HG02759 (cell line): ENCODE data around the gene GNA14.
"Not testable (repeated sequence)": the region's sequence is repeated elsewhere in the genome, so short reads cannot be mapped to it uniquely, and the experiment has no call there.

Experiments
- ATAC-seq: cut with Tn5 transposase; IDR thresholded peaks from one replicate; pipeline ENCODE4 v1.9.1; 2021; ENCODE audit warnings: mild to moderate bottlenecking, moderate library complexity; ENCODE audit not compliant: unreplicated experiment

Gene GNA14

GRCh38 chr9:77421506-77422265 is 226.4 kb downstream of the GNA14 start:
- ATAC-seq = no peak

DNA sequence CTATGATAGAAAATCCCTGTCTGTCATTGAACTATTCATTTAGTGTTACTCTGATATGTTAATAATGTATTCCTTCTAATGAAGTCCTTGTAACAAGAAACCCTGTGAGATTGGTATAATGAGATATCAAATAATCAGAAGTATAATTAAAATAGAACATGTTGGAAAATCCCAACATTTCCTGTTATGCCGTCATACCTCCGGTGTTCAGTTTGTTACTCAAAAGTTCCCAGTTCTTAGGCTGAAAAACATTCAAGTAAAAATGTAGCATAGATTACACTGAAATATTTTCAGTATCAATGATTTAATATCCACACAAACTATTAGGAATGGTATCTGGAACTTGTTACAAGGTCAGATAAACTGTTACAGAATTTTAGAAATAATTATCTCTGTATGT is 227.5 kb downstream of the GNA14 start:
- no peak for ATAC-seq

- no peak for ATAC-seq
Measured at GRCh38 chr9:77418226-77418625, 229.9 kb downstream of the GNA14 start.

GRCh38 chr9:77417566-77417965 is 230.6 kb downstream of the GNA14 start:
- no peak for ATAC-seq

DNA sequence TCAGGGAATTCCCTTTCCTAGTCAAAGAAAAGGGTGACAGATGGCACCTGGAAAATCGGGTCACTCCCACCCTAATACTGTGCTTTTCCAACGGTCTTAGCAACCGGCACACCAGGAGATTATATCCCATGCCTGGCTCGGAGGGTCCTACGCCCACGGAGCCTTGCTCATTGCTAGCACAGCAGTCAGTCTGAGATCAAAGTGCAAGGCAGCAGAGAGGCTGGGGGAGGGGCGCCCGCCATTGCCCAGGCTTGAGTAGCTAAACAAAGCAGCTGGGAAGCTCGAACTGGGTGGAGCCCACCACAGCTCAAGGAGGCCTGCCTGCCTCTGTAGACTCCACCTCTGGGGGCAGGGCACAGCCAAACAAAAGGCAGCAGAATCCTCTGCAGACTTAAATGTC is 239.6 kb downstream of the GNA14 start:
- not testable (repeated sequence) for ATAC-seq

GRCh38 chr9:77403239-77403638 is 244.9 kb downstream of the GNA14 start:
- ATAC-seq = no peak

DNA sequence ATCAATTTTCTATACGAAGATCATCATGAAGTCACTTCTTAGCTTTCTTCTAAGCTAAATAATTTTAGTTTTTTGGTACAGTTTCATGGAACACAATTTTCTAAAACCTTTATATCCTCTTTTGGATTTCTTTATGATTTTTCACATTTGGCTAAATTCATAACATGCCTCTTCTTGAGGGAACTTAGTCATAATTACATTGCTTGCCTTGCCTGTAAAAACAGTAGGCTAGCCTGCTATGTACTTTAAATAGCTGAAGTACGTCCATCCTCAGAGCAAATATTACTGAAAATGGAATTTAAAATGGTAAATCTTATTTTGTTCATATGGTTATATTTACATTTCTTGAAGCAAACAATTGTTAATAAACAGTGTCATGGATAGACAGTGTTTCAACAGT is 245.8 kb downstream of the GNA14 start:
- ATAC-seq = no peak

GRCh38 chr9:77399964-77400363 is 248.2 kb downstream of the GNA14 start:
- ATAC-seq = no peak

DNA sequence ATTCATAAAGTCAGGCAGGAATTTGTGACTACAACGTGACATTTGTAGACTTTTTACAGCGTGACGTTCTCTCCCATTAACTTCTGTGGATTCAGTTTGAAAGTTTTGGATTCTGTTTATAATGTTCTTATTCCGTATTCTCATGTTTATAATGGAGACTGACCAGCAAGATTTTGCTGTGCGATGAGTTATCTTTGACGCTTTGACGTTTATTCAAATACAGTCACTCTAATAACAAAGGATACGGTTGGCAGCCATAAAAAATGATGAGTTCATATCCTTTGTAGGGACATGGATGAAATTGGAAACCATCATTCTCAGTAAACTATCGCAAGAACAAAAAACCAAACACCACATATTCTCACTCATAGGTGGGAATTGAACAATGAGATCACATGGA is 249.5 kb downstream of the GNA14 start:
- not testable (repeated sequence) for ATAC-seq

DNA sequence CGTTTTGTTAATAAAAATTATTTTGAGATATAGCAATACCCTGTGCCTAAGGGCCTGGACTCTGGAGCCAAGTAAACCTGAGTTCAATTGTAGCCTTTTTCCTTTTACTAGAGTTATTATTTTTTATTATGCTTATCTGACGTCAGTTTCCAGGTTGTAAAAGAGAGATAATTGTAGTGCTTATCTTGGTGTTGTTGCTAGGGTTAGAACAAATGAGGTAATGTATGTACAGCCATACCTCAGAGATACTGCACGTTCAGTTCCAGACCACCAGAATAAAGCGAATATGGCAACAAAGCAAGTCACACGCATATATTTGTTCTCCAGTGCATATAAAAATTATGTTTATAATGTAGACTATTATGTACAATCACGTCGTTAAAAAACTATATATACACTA is 255.8 kb downstream of the GNA14 start:
- ATAC-seq = no peak

GRCh38 chr9:77391834-77392233 is 256.3 kb downstream of the GNA14 start:
- ATAC-seq = no peak

GRCh38 chr9:77386187-77386586 is 261.9 kb downstream of the GNA14 start:
- no peak for ATAC-seq

GRCh38 chr9:77384406-77384805 is 263.7 kb downstream of the GNA14 start:
- no peak for ATAC-seq

DNA sequence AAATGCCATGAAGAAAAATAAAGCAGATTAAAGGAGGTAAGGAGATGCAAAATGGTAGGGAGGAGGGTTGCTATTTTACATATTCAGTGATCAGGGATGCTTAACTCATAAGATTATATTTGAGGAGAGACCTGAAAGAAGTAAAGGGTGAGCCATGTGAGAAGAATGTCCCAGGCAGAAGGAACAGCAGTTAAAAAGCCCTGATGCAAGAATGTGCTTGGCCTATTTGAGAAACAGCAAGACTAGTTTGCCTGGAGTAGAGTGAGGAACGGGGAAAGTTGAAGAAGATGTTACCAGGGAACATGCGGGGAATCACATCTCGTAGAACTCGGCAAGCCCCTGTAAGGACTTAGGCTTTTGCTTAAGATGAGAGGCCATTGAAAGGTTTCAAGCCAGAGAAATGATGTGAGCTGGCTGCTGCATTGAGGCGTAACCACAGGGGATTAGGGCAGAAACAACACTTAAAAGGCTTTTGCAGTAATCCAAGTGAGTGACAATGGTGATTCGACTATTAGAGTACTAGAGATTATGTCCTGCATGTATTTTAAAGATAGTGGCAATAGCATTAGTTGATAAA is 272.1 kb downstream of the GNA14 start:
- no peak for ATAC-seq

DNA sequence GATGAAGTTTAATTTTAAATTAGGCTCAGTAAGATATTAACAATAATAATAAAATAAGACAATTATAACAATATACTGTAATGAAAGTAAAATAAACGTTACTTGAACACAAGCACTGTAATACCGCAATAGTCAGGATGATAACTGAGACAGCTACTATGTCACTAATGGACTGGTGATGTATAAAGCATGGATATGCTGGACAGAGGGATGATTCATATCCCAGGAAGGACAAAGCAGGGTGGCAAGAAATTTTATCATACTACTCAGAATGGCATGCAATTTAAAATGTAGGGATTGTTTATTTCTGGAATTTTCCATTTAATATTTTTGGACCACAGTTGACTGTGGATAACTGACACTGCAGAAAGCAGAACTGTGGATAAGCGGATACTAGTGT is 273.9 kb downstream of the GNA14 start:
- ATAC-seq = no peak
